Glutamatergic neuron (in vitro differentiated cells): ENCODE measurements around the gene M6PR. TPM values are rescaled to one million over a fixed set of nuclear protein-coding genes. Genes with fewer than 3 reads are reported as not detected.
"Not testable (repeated sequence)": the region's sequence is repeated elsewhere in the genome, so short reads cannot be mapped to it uniquely, and the experiment has no call there.

ENCODE experiments used
- DNase-seq: peaks from one replicate; pipeline ENCODE4 v3.0.0; 2022
- H3K27ac Mint-ChIP-seq: one replicate; pipeline ENCODE4 v1.8.0; 2020; ENCODE audit warnings: mild to moderate bottlenecking, mixed read lengths, inconsistent platforms; ENCODE audit not compliant: unreplicated experiment
- H3K27me3 Mint-ChIP-seq: one replicate; pipeline ENCODE4 v1.8.0; 2020; ENCODE audit warnings: mild to moderate bottlenecking, moderate library complexity, mixed read lengths, inconsistent platforms; ENCODE audit not compliant: unreplicated experiment
- H3K36me3 Mint-ChIP-seq: one replicate; pipeline ENCODE4 v1.8.0; 2020; ENCODE audit warnings: mild to moderate bottlenecking, mixed read lengths, inconsistent platforms; ENCODE audit not compliant: unreplicated experiment
- H3K4me1 Mint-ChIP-seq: one replicate; pipeline ENCODE4 v1.8.0; 2020; ENCODE audit warnings: mild to moderate bottlenecking, low read depth, mixed read lengths, inconsistent platforms; ENCODE audit not compliant: unreplicated experiment
- H3K4me3 Mint-ChIP-seq: one replicate; pipeline ENCODE4 v1.8.0; 2020; ENCODE audit warnings: mild to moderate bottlenecking, mixed read lengths, inconsistent platforms; ENCODE audit not compliant: unreplicated experiment
- H3K9me3 Mint-ChIP-seq: one replicate; pipeline ENCODE4 v1.8.0; 2020; ENCODE audit warnings: mild to moderate bottlenecking, moderate library complexity, mixed read lengths, inconsistent platforms; ENCODE audit not compliant: unreplicated experiment
- total RNA-seq: library from RNA; stranded (reverse); fragmentation: NEBNext Ultra II Directional; extraction: Animal tissue kit (Norgen Biotek cat#: 25700); gene quantifications from one replicate; pipeline ENCODE4 v1.2.1, GENCODE V29; 2021; ENCODE audit not compliant: unreplicated experiment
- TF ChIP-seq, protein P1 (sequence below): fragments of 200-600 bp; sonication (generic); IDR thresholded peaks from one replicate; pipeline ENCODE4 v1.5.0; 2021; ENCODE audit not compliant: partially characterized antibody, unreplicated experiment

Gene M6PR
- total RNA-seq, 1 donor from 2014 or later = 98.8 TPM

DNA sequence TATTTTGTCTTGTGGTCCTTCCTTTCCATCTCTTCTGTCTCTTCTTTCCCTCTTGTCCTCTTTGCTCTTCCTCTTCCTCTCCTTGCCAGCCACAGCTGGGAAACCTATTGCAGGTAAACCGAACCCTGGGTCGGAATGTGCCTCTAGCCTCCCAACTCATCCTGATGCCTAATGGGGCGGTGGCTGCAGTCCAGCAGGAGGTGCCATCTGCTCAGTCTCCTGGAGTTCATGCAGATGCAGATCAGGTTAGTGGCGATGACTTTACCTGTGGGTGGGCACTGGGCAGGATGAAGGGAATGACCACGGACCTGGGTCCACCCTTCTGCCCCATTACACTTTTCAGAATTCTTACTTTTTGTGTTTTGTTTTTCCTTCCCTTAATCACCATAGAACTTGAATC is 26.9 kb downstream of the M6PR start:
- no peaks in the 10 kb centered on the region for H3K27me3 Mint-ChIP-seq
- H3K4me3 Mint-ChIP-seq = no peak overlapping the region
- H3K4me1 Mint-ChIP-seq = no peaks in the 10 kb centered on the region
- no peaks in the 10 kb centered on the region for H3K9me3 Mint-ChIP-seq
- TF ChIP-seq, protein P1, sequence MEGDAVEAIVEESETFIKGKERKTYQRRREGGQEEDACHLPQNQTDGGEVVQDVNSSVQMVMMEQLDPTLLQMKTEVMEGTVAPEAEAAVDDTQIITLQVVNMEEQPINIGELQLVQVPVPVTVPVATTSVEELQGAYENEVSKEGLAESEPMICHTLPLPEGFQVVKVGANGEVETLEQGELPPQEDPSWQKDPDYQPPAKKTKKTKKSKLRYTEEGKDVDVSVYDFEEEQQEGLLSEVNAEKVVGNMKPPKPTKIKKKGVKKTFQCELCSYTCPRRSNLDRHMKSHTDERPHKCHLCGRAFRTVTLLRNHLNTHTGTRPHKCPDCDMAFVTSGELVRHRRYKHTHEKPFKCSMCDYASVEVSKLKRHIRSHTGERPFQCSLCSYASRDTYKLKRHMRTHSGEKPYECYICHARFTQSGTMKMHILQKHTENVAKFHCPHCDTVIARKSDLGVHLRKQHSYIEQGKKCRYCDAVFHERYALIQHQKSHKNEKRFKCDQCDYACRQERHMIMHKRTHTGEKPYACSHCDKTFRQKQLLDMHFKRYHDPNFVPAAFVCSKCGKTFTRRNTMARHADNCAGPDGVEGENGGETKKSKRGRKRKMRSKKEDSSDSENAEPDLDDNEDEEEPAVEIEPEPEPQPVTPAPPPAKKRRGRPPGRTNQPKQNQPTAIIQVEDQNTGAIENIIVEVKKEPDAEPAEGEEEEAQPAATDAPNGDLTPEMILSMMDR = no peak
- H3K27ac Mint-ChIP-seq = no peak overlapping the region
- no peak for DNase-seq
- no peaks in the 10 kb centered on the region for H3K36me3 Mint-ChIP-seq

DNA sequence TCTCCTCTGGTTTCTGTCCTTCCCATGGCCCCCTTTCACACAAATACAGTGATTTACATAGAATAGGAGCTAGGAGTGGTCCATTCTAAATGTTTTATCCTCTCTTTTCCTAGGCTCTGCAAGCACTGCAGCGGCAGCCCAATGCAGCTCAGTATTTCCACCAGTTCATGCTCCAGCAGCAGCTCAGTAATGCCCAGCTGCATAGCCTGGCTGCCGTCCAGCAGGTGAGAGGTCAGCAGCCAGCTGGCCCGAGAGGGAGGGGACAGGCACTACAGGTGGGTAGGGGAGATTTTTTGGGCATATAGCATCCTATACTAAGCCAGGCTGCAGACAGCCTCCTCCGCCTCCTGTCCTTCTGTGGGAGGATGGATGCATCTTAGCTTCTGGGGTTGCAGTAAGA is 29.8 kb downstream of the M6PR start:
- DNase-seq, H3K27ac Mint-ChIP-seq, H3K36me3 Mint-ChIP-seq, H3K9me3 Mint-ChIP-seq, H3K4me3 Mint-ChIP-seq, H3K4me1 Mint-ChIP-seq, H3K27me3 Mint-ChIP-seq: not testable (repeated sequence)

DNA sequence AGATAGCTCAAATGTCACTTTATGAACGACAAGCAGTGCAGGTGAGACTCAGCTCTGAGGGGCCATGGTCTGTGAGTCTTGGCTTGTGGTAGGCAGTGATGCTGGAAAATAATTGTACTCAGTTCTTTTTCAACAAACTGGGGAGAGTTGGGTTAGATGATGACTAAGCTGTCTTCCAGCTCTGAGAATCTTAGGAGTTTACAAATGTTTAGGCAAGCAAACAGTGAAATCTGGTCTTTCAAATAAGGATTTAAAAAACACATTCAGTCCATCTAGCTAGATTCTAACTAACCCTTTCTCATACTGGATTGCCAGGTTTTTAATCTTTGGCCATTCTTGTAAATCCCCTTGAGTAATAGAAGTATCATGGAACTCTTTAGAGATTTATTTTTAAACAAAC is 31.7 kb downstream of the M6PR start:
- peaks cover 4% of the 10 kb centered on the region for H3K9me3 Mint-ChIP-seq
- no peak for DNase-seq

DNA sequence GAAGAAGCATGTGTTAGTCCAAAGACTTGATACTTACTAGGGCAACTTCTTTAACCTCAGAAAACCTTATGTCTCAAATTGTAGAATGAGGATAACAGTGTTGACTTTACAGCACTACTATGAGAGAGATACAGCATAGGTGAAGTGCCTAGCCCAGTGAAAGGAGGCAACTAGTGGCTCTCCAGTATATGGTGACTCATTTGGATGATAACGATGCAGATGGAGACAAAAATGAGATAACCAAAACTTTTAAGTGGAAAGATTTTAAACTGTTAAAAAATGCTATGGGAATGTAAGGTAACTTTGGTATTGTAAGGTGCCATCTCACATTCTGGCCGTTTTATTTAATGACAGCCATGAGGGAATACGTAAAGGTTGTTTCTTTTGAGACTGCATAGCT is 32.4 kb downstream of the M6PR start:
- peaks cover 4% of the 10 kb centered on the region for H3K27me3 Mint-ChIP-seq
- peaks cover 4% of the 10 kb centered on the region for H3K9me3 Mint-ChIP-seq

More for the DNA sequence above, 31.7 kb downstream of the M6PR start:
- Mint-ChIP-seq H3K27ac (no peak overlapping the region), H3K4me1 (peaks cover 11% of the 10 kb centered on the region), H3K27me3 (peaks cover 4% of the 10 kb centered on the region), H3K36me3 (no peaks in the 10 kb centered on the region), H3K4me3 (no peak overlapping the region)
- TF ChIP-seq, protein P1 = no peak

DNA sequence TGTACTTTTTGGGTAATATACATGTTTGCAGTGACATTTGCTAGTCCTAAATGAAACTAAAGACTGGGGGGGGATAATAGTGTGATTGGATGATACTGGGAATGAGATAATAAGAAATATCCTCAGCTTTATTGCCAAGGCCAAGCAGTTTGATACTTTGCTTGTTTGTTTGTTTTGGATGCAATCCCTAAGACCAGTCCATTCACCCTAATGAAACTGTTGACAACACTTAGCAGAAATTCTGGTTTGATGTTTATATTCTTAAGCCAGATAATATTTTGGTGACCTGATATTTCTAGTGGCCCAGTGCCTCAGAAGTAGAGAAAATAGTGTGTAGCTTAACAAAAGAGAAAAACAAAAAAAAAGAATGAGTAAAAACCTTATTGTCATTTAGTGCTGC is 33.3 kb downstream of the M6PR start:
- no peak for DNase-seq
- peaks cover 4% of the 10 kb centered on the region for H3K9me3 Mint-ChIP-seq
- H3K27ac Mint-ChIP-seq = no peak overlapping the region
- H3K27me3 Mint-ChIP-seq = peaks cover 4% of the 10 kb centered on the region
- H3K36me3 Mint-ChIP-seq = no peaks in the 10 kb centered on the region
- TF ChIP-seq, protein P1 = no peak
- H3K4me1 Mint-ChIP-seq = peaks cover 13% of the 10 kb centered on the region
- no peak overlapping the region for H3K4me3 Mint-ChIP-seq

More for the DNA sequence above, 32.4 kb downstream of the M6PR start:
- TF ChIP-seq, protein P1 = no peak
- H3K4me3 Mint-ChIP-seq = no peak overlapping the region
- H3K36me3 Mint-ChIP-seq = no peaks in the 10 kb centered on the region
- no peak overlapping the region for H3K27ac Mint-ChIP-seq
- no peak for DNase-seq
- peaks cover 13% of the 10 kb centered on the region for H3K4me1 Mint-ChIP-seq
